NCI-H345 treated with DMSO at 0.1 percent for 48 hours (cell line): Measurements from ENCODE around the gene FAM167B.

Experiments
- DNase-seq: peaks from one replicate; lab custom pipeline; 2025; ENCODE audit not compliant: unreplicated experiment; lab: John Stamatoyannopoulos, UW

The FAM167B gene

GRCh38 chr1:32223683-32224082 lies 23.3 kb upstream of the FAM167B start:
- DNase-seq, result no peak

DNA sequence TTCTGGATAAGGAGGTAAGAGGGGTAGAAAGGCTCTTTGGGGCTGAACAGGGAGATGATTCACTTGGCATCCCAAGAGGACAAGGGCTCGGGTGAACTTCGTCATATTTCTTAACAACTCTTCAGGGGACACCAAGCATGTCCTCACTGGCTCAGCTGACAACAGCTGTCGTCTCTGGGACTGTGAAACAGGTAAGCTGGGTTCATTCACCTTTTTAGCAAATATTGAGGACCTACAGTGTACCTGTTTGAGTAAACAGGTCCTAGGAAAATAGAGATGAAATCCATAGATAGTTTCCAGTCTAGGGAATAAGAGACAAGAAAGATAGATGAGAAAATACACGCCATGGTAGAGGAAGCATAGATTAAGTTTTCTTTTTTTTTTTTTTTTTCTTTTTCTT lies 22.7 kb upstream of the FAM167B start:
- DNase-seq, result no peak

DNA sequence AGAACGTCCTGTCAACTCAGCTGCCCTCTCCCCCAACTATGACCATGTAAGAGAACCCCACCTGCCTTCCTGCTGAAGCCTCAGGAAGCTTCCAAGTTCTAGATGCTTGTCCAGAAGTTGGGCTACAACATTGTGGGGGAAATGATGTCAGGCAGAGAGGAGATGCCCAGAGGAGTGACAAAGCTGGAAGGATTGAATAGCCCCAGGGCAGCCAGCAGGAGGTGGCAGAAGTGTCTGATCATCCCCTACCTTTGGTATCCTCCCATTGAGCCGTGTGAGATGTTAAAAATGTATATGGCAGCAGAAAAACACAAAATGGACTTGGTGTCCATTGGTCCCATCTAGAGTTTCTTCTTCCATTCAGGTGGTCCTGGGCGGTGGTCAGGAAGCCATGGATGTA lies 18.3 kb upstream of the FAM167B start:
- DNase-seq, result no peak

DNA sequence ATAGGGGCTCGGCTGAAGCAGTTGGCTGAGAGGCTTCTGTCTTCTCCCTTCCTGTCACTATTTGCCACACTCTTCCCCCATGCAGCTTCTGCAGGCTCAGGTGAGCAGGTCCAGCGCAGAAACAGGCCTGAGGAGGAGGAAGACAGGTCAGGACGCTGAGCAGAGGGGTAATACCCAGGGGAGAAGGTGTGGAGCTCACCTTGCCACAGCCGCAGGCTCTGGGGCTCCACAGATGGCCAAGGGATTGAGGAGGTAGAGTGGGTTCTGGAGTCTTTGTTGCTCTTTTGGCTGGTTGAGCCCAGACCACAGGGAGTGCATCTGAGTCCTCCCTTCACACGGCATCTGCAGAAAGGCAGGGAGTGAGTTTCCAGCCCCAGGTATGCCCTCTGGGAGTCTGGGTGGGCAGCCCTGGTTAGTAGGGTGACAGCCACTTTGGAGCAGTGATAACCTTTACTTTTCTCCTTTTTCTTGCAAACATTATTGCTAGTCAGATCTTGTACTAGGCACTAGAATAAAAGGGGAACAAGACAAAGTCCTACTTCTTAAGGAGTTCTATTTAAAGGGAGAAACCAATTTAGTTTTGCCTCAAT lies 15.1 kb upstream of the FAM167B start:
- no peak for DNase-seq

DNA sequence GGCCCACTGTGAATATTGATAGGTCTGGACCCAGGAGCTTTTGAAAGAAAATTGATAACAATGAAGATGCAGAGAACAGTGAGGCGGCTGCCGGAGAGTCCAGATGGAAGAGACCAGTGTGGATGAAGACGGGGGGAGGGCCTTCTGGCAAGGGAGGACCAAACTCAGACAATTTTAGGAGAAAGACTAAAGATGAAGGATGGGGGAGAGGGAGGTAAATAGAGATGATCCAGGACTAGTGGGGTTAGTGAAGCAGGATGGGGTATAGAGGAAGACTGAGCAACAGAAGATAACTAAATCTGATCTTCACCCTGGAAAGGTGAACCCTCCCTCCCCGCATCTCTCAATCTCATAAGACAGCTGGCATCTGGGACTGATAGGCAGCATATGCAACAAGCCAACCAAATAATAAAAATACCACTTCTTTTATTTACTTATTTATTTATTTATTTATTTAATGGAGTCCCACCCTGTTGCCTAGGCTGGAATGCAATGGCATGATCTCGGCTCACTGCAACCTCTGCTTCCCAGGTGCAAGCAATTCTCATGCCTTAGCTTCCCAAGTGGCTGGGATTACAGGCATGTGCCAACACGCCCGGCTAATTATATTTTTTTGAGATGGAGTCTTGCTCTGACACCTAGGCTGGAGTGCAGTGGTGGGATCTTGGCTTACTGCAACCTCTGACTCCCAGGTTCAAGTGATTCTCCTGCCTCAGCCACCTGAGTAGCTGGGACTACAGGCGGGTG lies 14.3 kb upstream of the FAM167B start:
- DNase-seq, result no peak

- DNase-seq, result no peak
These were observed 12.2 kb upstream of the FAM167B start for GRCh38 chr1:32234792-32235191.

DNA sequence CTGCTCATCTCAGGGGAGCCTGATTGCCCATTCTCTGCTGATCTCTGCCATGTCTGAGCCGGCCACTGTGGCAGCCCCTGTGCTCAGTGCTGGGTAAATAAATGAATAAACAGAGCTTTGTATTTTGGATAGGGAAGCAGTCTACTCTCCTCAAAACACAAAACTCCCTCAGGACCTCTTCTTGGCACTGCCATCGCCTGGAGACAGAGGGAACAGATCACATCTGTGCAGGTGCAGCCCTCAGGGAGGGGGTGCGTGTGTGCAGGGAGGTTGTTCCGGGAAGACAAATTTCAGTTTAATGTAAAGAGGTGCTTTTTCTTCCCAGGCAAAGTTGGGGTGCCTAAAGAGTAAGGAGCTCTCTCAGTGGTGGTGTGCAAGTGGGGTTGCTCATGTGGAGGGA lies 7.7 kb upstream of the FAM167B start:
- peak; percentile 67 for DNase-seq

DNA sequence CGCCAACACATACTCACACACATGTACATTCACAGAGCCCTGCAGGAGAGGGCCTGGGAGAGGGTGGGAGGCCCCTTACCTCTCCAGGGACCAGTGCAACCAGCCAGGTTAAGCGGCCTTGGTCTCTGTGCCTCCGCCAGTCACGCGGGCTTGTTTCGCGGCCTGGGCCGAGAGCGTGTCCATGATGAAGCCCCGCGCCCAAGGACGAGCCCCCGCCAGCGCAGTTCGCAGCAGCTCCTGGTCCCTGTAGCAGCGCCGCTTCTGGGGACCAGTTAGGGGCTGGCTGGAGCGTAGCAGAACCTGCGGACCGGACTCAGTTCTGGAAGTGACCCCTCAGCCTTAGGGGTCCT lies 7.3 kb upstream of the FAM167B start:
- DNase-seq, result no peak

GRCh38 chr1:32240140-32240951 lies 6.7 kb upstream of the FAM167B start:
- DNase-seq, result peak; percentile 82

DNA sequence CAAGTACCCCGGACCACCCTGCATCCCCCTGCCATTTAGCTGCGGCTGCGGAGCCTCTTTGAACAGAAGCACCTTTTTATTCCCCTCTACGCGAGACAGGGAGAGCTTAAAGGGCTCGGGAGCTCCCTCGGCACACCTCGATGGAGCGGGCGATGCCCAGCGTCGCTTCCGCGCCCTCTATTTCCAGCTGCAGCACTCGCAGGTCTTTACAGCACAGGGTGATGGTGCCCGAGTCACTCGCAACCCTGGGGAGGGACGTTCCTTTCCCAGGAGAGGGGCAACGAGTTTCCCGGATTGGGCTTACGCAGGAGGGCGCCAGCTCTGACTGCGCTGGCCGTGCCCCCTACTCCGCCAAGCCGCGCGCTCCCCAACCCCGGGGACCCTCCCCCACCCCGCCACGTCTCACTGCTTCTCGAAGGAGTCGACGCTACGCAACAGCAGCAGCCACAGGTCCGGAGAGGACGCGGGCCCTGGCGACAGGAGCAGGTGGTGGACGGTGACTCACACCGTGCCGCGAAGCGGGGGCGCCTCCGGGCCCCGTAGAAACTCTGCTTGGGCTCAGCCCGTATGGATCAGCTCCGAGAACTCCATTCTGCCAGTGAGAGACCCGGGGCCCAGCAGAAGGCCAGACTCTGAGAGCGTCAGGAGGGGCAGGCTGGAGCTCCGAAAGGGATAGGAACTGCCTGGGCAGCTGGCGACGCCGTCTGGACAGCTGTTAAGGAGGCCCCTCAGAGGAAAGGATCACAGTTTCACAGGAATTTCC lies 5.8 kb upstream of the FAM167B start:
- peak; percentile 56 for DNase-seq

DNA sequence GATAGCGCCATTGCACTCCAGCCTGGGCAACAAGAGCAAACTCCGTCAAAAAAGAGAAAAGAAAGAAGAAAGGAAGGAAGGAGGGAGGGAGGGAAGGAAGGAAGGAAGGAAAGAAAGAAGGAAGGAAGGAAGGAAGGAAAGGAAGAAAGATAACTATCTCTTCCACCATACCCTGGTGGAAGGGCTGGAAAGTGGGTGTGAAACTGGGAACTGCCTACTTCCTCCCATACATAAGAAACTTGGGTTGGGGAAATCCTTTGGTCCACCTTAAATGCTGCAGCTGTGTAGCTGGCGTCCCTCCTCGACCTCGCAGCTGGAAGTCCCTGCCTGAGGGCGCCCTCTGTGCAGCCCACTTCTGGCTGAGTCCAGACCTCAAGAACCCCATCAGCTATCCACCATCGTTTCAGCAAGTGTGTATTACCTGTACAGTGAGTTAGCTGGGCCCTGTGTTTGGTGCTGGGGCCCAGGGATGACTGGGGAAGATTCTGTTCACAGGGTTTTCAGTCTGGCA lies 4.6 kb upstream of the FAM167B start:
- no peak for DNase-seq

GRCh38 chr1:32247452-32247851 lies 430 bp downstream of the FAM167B start:
- no peak for DNase-seq

DNA sequence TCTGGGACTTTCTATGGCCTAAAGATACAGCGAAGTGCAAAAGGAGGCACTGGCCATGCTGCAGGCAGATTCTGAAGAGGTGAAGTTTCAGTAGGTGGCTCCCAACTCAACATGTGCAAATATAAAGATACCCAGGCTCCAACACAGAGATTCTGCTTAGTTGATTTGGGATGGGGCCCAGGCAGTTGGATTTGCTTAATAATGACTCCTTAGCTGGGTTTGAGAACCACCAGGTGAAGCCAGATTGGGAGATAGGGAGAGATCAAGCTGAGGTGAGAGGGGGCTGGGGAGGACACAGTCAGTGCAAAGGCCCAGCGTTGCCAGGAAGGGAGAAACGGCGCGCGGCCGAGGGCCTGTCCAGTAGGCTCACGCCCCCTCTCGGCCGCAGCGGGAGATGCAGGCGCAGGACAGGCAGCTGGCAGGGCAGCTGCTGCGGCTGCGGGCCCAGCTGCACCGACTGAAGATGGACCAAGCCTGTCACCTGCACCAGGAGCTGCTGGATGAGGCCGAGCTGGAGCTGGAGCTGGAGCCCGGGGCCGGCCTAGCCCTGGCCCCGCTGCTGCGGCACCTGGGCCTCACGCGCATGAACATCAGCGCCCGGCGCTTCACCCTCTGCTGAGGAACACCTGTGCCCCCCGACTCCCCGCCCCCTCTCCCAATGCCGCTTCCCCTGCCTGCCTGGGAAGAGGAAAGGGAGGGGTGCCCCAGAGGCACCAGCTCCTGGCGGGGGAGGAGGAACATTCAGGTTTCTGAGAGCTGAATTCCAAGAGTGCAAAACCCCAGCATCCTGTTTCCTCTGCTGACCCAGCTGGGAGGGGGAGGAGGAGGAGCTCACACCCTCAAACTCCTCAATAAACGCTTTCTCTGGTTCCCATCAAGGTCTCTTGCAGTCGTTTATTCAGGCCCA lies 1.2 kb downstream of the FAM167B start:
- DNase-seq, result peak; percentile 68

DNA sequence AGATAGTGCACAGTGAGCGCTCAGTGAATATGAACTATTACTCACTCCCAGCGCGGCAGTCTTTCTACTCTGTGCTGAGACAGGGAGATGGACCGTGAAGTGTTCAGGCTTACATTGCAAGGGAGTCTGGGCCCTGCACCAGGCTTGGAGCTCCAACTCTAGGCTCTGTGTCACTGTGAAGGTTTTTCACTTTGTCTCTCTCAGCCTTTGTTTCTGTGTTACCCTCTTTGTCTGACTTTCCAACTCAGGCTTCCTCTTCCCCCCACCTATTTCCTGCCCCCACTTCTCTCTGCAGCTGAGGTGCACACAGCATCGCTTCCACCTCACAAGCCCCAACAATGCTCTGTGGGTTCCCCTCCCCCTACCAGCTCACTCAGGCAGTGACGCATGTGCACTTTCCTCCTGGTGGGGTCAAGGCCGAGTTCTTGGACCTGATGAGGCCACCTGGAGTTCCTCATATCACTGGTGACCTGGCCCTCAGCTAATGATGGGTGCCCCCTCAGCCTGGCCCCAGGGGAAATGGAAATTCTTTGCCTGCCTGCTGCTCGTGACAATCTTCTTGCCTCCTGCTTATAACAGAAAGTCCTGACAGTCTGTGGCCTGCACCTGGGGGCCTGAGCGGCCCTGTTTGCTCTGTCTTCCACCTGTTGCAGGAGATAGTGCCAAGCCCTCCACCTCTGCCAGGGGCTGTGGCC lies 3.0 kb downstream of the FAM167B start:
- DNase-seq, result no peak

- no peak for DNase-seq
These were observed 4.1 kb downstream of the FAM167B start, which contains the start of gene LCK for GRCh38 chr1:32250893-32251716. TSS of gene LCK (plus strand) at chr1:32251265. CDS start at chr1:32274330, 23,065 bp downstream.

DNA sequence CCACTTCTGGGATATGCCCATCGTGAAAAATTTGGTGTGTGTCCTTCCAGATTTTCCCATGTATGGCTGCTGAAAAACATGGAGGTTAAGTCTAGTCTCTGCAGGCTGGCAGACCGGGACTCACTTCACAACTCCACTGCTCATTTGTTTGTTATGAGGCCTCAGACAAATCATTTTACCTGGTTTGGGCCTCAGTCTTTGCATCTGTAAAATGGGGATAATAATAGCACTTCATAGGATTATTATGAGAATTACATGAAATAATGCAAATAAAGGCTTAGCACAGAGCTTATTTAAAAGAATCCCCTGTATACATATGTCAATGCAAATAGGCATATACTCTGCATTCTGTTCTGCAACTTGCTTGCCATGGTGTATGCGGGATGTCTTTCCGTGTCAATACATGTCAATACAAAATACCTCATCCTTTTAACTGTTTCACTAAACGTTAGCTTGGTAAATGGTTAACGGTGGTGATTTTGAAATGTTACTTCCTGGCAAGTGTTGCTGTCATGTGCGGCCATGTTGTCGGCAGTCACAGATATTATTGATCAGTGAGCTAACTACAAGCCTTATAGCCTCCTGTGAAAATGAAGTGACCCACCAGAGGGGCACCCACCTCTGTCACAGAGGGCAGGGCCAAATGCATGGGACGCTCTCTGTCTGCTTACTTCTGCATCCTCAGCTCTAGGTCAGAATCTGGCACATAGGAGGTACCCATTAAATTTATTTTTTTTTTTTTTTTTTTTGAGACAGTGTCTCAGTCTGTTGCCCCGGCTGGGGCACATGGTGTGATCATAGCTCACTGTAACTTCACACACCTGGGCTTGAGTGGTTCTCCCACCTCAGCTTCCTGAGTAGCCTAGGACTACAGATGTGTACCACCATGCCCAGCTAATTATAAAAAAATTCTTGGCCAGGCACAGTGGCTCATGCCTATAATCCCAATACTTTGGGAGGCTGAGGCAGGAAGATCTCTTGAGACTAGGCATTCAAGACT lies 8.3 kb downstream of the FAM167B start:
- no peak for DNase-seq

DNA sequence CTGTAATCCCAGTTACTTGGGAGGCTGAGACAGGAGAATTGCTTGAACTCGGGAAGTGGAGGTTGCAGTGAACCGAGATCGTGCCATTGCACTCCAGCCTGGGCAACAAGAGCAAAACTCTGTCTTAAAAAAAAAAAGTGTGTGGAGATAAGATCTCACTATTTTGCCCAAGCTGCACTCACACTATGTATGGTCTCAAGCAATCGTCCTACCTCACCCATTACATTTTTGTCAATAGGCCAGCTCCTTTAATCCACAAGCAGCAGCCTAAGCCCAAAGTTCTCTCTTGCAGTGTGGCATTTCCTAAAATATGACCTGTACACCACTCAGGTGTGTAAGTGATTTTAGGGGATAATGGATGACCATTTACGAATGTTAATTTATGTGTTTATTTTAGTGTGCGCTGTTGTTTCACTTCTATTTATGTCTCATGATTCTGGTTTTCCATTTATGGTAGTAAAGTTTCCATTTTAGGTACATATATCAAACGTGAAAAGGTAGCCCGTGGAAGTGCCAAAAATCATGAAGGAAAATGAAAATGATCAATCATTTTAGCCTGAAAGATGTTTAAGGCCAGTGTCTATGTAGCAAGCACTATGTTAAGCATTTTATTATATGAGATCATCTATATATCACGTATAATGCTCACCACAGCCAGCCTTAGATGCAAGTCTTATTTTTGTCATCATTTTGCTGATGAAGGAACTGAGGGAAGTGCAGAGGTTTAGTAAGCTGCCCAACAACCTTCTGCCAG lies 9.6 kb downstream of the FAM167B start:
- DNase-seq, result no peak
